ENCODE measurements around the gene SAP30.

- TF ChIP-seq, protein P1, sequence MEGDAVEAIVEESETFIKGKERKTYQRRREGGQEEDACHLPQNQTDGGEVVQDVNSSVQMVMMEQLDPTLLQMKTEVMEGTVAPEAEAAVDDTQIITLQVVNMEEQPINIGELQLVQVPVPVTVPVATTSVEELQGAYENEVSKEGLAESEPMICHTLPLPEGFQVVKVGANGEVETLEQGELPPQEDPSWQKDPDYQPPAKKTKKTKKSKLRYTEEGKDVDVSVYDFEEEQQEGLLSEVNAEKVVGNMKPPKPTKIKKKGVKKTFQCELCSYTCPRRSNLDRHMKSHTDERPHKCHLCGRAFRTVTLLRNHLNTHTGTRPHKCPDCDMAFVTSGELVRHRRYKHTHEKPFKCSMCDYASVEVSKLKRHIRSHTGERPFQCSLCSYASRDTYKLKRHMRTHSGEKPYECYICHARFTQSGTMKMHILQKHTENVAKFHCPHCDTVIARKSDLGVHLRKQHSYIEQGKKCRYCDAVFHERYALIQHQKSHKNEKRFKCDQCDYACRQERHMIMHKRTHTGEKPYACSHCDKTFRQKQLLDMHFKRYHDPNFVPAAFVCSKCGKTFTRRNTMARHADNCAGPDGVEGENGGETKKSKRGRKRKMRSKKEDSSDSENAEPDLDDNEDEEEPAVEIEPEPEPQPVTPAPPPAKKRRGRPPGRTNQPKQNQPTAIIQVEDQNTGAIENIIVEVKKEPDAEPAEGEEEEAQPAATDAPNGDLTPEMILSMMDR (optimal IDR thresholded peaks at IDR 0.05 in 1 of 3, IDR thresholded peaks at IDR 0.05 in 1 of 3, conservative IDR thresholded peaks at IDR 0.05 in 1 of 3; ENCODE audit: extremely low read depth in 1 of 3, insufficient read depth in 2 of 3, low read length in 3 of 3): no peak
- TF ChIP-seq EZH2 (IDR thresholded peaks at IDR 0.05; ENCODE audit: low read length): no peak
Observed at GRCh38 chr4:173381610-173382009, 10.9 kb downstream of the SAP30 start.

Data from keratinocyte (primary cell).